H9 (cell line): ENCODE data around the gene ALG9. TPM values are rescaled to one million over a fixed set of nuclear protein-coding genes. Genes with fewer than 3 reads are reported as not detected.

Source experiments
- DNase-seq: peaks from one replicate; pipeline ENCODE4 v3.0.0-alpha.2; 2017
- H2AFZ ChIP-seq: one replicate; pipeline ENCODE4 v1.6.1; 2013; ENCODE audit warnings: mild to moderate bottlenecking, low read length, control low read depth, moderate library complexity
- H2AK5ac ChIP-seq: 2 replicates; pipeline ENCODE4 v1.6.1; 2013; ENCODE audit warnings: low read length, control low read depth, mixed read lengths; ENCODE audit not compliant: insufficient read length
- H2BK120ac ChIP-seq: one replicate; pipeline ENCODE4 v1.6.1; 2013; ENCODE audit warnings: low read depth, mild to moderate bottlenecking, low read length, control low read depth, inconsistent platforms; ENCODE audit not compliant: poor library complexity, severe bottlenecking
- H2BK12ac ChIP-seq: 2 replicates; pipeline ENCODE4 v1.6.1; 2013; ENCODE audit warnings: low read length, control low read depth, mixed read lengths, low read depth; ENCODE audit not compliant: insufficient read length
- H2BK15ac ChIP-seq: 2 replicates; pipeline ENCODE4 v1.6.1; 2013; ENCODE audit warnings: low read depth, low read length, control low read depth
- H2BK20ac ChIP-seq: one replicate; pipeline ENCODE4 v1.6.1; 2013; ENCODE audit warnings: low read depth, mild to moderate bottlenecking, low read length, control low read depth, inconsistent platforms; ENCODE audit not compliant: poor library complexity, severe bottlenecking
- H2BK5ac ChIP-seq: 2 replicates; pipeline ENCODE4 v1.6.1; 2013; ENCODE audit warnings: low read length, control low read depth, mixed read lengths; ENCODE audit not compliant: insufficient read length
- H3K14ac ChIP-seq: 2 replicates; pipeline ENCODE4 v1.6.1; 2013; ENCODE audit warnings: low read length, control low read depth; ENCODE audit not compliant: insufficient read depth
- H3K18ac ChIP-seq: 2 replicates; pipeline ENCODE4 v1.6.1; 2013; ENCODE audit warnings: low read depth, mild to moderate bottlenecking, mixed read lengths, low read length, control low read depth; ENCODE audit not compliant: insufficient read length
- H3K23ac ChIP-seq: 2 replicates; pipeline ENCODE4 v1.6.1; 2013; ENCODE audit warnings: low read length, control low read depth, mixed read lengths, low read depth; ENCODE audit not compliant: insufficient read length
- H3K23me2 ChIP-seq: 2 replicates; pipeline ENCODE4 v1.6.1; 2013; ENCODE audit warnings: low read depth, mild to moderate bottlenecking, mixed read lengths, low read length, control low read depth; ENCODE audit not compliant: insufficient read length, poor library complexity, severe bottlenecking
- H3K27ac ChIP-seq: 2 replicates; pipeline ENCODE4 v1.5.1; 2013; ENCODE audit warnings: low read length, control low read depth, mixed read lengths, low read depth; ENCODE audit not compliant: insufficient read length
- H3K27me3 ChIP-seq: 2 replicates; pipeline ENCODE4 v1.6.1; 2013; ENCODE audit warnings: low read length, control low read depth, inconsistent platforms; ENCODE audit not compliant: insufficient read depth
- H3K4ac ChIP-seq: 2 replicates; pipeline ENCODE4 v1.6.1; 2013; ENCODE audit warnings: low read depth, mild to moderate bottlenecking, control low read depth, inconsistent platforms, low read length, moderate library complexity
- H3K4me1 ChIP-seq: 2 replicates; pipeline ENCODE4 v1.6.1; 2013; ENCODE audit warnings: low read length, control low read depth, inconsistent platforms; ENCODE audit not compliant: insufficient read depth
- H3K4me2 ChIP-seq: 2 replicates; pipeline ENCODE4 v1.6.1; 2013; ENCODE audit warnings: low read length, control low read depth, mixed read lengths; ENCODE audit not compliant: insufficient read length, insufficient read depth
- H3K56ac ChIP-seq: 2 replicates; pipeline ENCODE4 v1.6.1; 2013; ENCODE audit warnings: low read depth, mild to moderate bottlenecking, mixed read lengths, low read length, control low read depth; ENCODE audit not compliant: insufficient read length
- H3K79me1 ChIP-seq: 2 replicates; pipeline ENCODE4 v1.6.1; 2013; ENCODE audit warnings: low read depth, mild to moderate bottlenecking, moderate library complexity, low read length, control low read depth, inconsistent platforms; ENCODE audit not compliant: insufficient read depth, poor library complexity, severe bottlenecking
- H3K79me2 ChIP-seq: 2 replicates; pipeline ENCODE4 v1.6.1; 2013; ENCODE audit warnings: low read length, control low read depth, inconsistent platforms; ENCODE audit not compliant: insufficient read depth
- H3K9ac ChIP-seq: 2 replicates; pipeline ENCODE4 v1.6.1; 2013; ENCODE audit warnings: low read length, control low read depth, mixed read lengths; ENCODE audit not compliant: insufficient read length; ENCODE audit errors: extremely low read depth
- H3K9me3 ChIP-seq: one replicate; pipeline ENCODE4 v1.6.1; 2013; ENCODE audit warnings: low read depth, low read length, inconsistent platforms; ENCODE audit not compliant: control insufficient read depth
- H3T11ph ChIP-seq: one replicate; pipeline ENCODE4 v1.6.1; 2013; ENCODE audit warnings: mild to moderate bottlenecking, low read length, control low read depth, inconsistent platforms
- H4K20me1 ChIP-seq: one replicate; pipeline ENCODE4 v1.6.1; 2013; ENCODE audit not compliant: control insufficient read depth, insufficient read length, insufficient read depth
- H4K5ac ChIP-seq: 2 replicates; pipeline ENCODE4 v1.6.1; 2013; ENCODE audit warnings: low read depth, mild to moderate bottlenecking, mixed read lengths, low read length, control low read depth; ENCODE audit not compliant: insufficient read length
- H4K8ac ChIP-seq: replicated peaks from 2 replicates; pipeline ENCODE4 v1.6.1; 2013; ENCODE audit warnings: low read length, control low read depth, mixed read lengths, low read depth; ENCODE audit not compliant: insufficient read length
- H4K91ac ChIP-seq: 2 replicates; pipeline ENCODE4 v1.6.1; 2013; ENCODE audit warnings: low read depth, mild to moderate bottlenecking, moderate library complexity, mixed read lengths, low read length, control low read depth; ENCODE audit not compliant: insufficient read length
- H3K27ac Mint-ChIP-seq, 3 experiments: 2 replicates in 2 of 3; 3 replicates in 1 of 3; pipeline ENCODE4 v1.8.0; 2020 to 2021; ENCODE audit warnings: mixed read lengths in 3 of 3, mild to moderate bottlenecking in 1 of 3, moderate library complexity in 1 of 3
- H3K27me3 Mint-ChIP-seq: 2 replicates; pipeline ENCODE4 v1.8.0; 2021; ENCODE audit warnings: low read depth, mild to moderate bottlenecking, moderate library complexity, mixed read lengths
- H3K36me3 Mint-ChIP-seq, 3 experiments: 2 replicates in 2 of 3; 3 replicates in 1 of 3; pipeline ENCODE4 v1.8.0; 2020 to 2021; ENCODE audit warnings: low read depth in 3 of 3, mixed read lengths in 3 of 3; ENCODE audit not compliant: insufficient read depth in 1 of 3
- H3K4me1 Mint-ChIP-seq, 2 experiments: 2 replicates each; pipeline ENCODE4 v1.8.0; 2020; ENCODE audit warnings: mixed read lengths in 2 of 2
- H3K4me3 Mint-ChIP-seq, 2 experiments: 2 replicates in 1 of 2; 3 replicates in 1 of 2; pipeline ENCODE4 v1.8.0; 2020 to 2021; ENCODE audit warnings: mild to moderate bottlenecking in 2 of 2, mixed read lengths in 2 of 2, moderate library complexity in 1 of 2
- H3K9me3 Mint-ChIP-seq, 2 experiments: 2 replicates in 1 of 2; 3 replicates in 1 of 2; pipeline ENCODE4 v1.8.0; 2020; ENCODE audit warnings: mild to moderate bottlenecking in 2 of 2, mixed read lengths in 2 of 2, moderate library complexity in 1 of 2
- WGBS: extraction: QIAGEN DNeasy Blood & Tissue Kit; methylation state at CpG from one replicate; pipeline ENCODE4 v1.1.7; 2013; ENCODE audit warnings: missing lambda C conversion rate, low lambda C conversion rate, mixed read lengths; ENCODE audit not compliant: insufficient read length; ENCODE audit errors: extremely low coverage; 5-methylcytosine and 5-hydroxymethylcytosine counted together
- total RNA-seq: library from RNA; stranded (reverse); gene quantifications from 2 replicates; pipeline ENCODE4 v1.2.1, GENCODE V29; 2021
- TF ChIP-seq, protein P1 (sequence below): fragments of 200-600 bp; sonication (generic); conservative IDR thresholded peaks from 3 replicates; pipeline ENCODE4 v1.8.0; 2021; ENCODE audit warnings: antibody characterized with exemption, mild to moderate bottlenecking

The ALG9 gene
- total RNA-seq, 1 experiment from 2014 or later: 26.0 TPM

DNA sequence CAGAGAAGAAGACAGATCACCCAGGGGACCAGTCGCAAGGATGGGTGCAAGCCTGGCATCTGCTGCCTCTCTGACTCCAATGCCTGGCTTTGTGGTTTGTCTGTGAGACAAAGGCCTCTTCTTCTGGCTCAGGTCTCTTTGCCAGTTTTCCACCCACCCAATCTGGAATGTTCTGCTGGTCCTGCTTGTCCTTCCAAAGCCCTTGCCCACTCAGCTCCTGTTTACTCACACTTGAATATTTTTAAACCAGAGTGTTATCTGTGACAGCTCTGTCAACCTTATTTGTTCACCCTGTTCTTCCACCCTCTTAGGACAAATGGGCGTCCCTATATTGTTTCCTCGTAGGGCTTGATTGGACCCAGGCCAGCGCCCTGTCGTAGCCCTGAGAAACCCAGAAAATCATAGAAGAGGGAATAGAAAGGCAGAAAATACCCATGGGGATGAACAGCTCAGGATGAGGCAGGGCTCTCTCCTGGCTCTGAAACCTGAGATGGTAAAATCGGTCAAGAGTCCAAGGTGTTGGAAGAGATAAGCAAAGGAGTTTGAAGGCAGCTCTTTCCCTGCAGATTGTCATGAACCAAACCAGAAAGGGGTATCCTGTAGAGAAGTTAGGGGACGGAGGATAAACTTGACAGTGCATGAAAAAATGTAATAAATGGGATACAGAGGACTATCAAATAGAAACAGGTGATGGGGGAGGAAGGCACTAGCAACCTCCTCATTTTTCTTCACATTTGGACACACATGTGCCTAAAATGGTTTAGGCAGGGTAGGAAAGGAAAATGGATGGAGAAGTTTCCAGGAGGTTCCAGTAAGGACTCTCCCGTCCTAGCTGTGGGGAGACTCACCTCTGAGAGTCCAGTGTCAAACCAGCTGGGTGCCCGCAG lies 39.5 kb upstream of the ALG9 start:
- Histone ChIP-seq H3K9me3 (no peaks in the 10 kb centered on the region), H2AK5ac (no peak overlapping the region), H3K27ac (no peak overlapping the region), H3K23me2 (no peaks in the 10 kb centered on the region), H3K79me1 (no peaks in the 10 kb centered on the region), H3K18ac (no peak overlapping the region), H2BK12ac (no peak overlapping the region), H3K14ac (no peak overlapping the region), H3K4me2 (no peak overlapping the region), H3K56ac (no peak overlapping the region), H2BK20ac (no peak overlapping the region), H3K4ac (no peak overlapping the region), H4K91ac (no peak overlapping the region), H3K4me1 (0 out of 2 replicates have a peak, but pooled peaks cover 2% of the 10 kb centered on the region), H4K8ac (no peak overlapping the region), H3T11ph (no peak overlapping the region), H2BK5ac (no peak overlapping the region), H3K27me3 (no peaks in the 10 kb centered on the region), H2AFZ (no peak overlapping the region), H3K79me2 (no peaks in the 10 kb centered on the region), H2BK120ac (no peak overlapping the region), H4K20me1 (no peaks in the 10 kb centered on the region), H3K23ac (no peak overlapping the region), H2BK15ac (no peak overlapping the region), H3K9ac (no peak overlapping the region), H4K5ac (no peak overlapping the region)
- no peaks in the 10 kb centered on the region for H3K27me3 Mint-ChIP-seq
- TF ChIP-seq, protein P1, sequence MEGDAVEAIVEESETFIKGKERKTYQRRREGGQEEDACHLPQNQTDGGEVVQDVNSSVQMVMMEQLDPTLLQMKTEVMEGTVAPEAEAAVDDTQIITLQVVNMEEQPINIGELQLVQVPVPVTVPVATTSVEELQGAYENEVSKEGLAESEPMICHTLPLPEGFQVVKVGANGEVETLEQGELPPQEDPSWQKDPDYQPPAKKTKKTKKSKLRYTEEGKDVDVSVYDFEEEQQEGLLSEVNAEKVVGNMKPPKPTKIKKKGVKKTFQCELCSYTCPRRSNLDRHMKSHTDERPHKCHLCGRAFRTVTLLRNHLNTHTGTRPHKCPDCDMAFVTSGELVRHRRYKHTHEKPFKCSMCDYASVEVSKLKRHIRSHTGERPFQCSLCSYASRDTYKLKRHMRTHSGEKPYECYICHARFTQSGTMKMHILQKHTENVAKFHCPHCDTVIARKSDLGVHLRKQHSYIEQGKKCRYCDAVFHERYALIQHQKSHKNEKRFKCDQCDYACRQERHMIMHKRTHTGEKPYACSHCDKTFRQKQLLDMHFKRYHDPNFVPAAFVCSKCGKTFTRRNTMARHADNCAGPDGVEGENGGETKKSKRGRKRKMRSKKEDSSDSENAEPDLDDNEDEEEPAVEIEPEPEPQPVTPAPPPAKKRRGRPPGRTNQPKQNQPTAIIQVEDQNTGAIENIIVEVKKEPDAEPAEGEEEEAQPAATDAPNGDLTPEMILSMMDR: no peak
- H3K4me3 Mint-ChIP-seq: no peak overlapping the region; a peak in 1 of 5 replicates
- no peak for DNase-seq
- H3K4me1 Mint-ChIP-seq: peaks cover 16 to 31% of the 10 kb centered on the region in 2 experiments
- no CpG with 5 or more reads among the region's 9 CpGs for whole genome bisulfite sequencing
- H3K36me3 Mint-ChIP-seq: no peaks in the 10 kb centered on the region
- no peaks in the 10 kb centered on the region for H3K9me3 Mint-ChIP-seq
- H3K27ac Mint-ChIP-seq: no peak overlapping the region; a peak in 1 of 7 replicates
